Ecto neural progenitor cell (in vitro differentiated cells): Measurements from ENCODE around the gene PITX1.
"Not testable (repeated sequence)": the region's sequence is repeated elsewhere in the genome, so short reads cannot be mapped to it uniquely, and the experiment has no call there.

Experiments used
- DNase-seq: peaks from one replicate; pipeline ENCODE4 v3.0.0-alpha.2; 2018; ENCODE audit warnings: low spot score

The PITX1 gene

DNA sequence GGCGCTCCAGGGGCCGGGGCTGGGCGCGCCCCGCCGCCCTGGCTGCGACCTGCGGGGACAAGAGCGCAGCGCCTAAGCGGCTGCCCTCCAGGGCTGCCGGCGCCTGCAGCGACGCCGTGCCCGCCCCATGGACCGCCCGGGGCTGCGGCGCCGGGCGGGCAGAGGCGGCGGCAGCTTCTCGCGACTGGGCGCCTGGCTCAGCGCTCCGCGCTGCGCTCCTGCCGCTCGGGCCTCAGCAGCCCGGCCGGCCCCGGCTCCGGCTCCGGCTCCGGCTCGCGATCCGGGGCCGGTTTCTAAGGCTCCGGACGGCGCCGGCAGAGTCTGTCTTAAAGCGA is at the start of gene PITX1:
PITX1 (minus strand) TSS at position 328 of the 335 bp plus-strand sequence. CDS start 347 bp downstream, outside the sequence.
- no peak for DNase-seq

DNA sequence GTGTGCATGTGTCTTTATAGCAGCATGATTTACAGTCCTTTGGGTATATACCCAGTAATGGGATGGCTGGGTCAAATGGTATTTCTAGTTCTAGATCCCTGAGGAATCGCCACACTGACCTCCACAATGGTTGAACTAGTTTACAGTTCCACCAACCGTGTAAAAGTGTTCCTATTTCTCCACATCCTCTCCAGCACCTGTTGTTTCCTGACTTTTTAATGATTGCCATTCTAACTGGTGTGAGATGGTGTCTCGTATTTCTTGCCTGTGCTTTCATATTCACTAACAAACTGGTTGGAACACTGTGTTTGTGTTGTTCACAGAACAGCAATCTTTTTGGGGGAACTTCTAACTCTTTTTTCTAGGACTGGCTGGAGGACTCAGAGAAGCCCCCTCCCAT is 49.3 kb upstream of the PITX1 start:
- not testable (repeated sequence) for DNase-seq

DNA sequence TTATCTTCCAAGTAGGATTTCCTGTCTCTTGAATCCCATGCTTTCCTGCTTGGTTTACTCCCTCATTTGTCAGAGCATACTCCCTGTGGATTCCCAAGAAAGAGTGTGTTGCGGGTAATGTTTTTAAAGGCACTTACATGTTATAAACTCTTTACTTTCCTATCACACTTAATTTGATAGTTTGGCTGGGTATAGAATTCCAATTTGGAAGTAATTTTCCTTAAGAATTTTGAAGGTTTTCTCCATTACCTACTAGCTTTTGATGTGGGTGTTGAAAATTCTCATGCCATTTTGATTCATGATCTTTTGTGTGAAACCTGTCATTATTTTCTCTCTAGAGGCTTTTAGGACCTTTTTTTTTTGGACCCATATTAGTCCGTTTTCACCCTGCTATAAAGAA is 47.2 kb upstream of the PITX1 start:
- DNase-seq: no peak

GRCh38 chr5:135079760-135080159 is 45.7 kb upstream of the PITX1 start:
- DNase-seq: no peak

- DNase-seq: no peak
Observed at GRCh38 chr5:135079099-135079681, 45.2 kb upstream of the PITX1 start.

DNA sequence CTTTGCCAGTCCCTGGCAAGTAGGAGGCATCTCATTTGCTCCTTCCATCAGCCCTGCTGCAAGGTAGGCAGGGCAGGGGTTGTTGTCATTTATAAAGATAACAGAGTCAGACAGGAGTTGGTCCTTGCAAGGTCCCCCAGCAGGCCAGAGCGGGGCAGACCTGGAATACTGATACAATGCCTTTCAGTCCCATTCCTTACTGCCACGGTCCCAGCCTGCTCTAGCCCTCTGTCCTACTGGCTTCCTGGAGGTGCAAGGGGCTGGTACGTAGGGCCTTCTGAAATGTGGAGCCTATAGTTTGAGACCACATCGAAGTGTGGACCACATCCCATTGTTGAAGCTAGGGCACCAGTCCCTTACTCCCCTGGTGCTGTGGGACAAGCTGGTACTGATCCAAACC is 42.8 kb upstream of the PITX1 start:
- DNase-seq: no peak

- no peak for DNase-seq
Observed at GRCh38 chr5:135076051-135076491, 42.0 kb upstream of the PITX1 start.

DNA sequence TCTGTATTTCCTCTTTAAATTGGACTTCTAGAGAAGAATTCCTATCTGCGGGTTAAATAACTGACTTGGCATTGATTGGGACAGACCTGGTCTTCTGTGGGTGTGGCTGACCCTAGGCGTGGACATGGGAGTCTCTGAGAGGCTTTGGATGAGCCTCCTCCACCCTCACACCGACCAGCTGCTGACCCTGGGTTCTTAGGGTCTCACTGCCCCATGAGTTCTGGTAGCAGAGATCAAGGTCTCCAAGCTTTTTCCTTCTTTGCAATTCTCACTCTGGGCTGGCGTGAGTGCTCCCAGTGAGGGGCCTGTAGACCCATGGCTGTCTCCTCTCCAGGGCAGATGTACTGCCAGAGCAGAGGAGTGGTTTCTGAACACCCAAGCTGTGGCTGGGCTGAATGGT is 41.6 kb upstream of the PITX1 start:
- no peak for DNase-seq

GRCh38 chr5:135073761-135074345 is 39.8 kb upstream of the PITX1 start:
- no peak for DNase-seq

DNA sequence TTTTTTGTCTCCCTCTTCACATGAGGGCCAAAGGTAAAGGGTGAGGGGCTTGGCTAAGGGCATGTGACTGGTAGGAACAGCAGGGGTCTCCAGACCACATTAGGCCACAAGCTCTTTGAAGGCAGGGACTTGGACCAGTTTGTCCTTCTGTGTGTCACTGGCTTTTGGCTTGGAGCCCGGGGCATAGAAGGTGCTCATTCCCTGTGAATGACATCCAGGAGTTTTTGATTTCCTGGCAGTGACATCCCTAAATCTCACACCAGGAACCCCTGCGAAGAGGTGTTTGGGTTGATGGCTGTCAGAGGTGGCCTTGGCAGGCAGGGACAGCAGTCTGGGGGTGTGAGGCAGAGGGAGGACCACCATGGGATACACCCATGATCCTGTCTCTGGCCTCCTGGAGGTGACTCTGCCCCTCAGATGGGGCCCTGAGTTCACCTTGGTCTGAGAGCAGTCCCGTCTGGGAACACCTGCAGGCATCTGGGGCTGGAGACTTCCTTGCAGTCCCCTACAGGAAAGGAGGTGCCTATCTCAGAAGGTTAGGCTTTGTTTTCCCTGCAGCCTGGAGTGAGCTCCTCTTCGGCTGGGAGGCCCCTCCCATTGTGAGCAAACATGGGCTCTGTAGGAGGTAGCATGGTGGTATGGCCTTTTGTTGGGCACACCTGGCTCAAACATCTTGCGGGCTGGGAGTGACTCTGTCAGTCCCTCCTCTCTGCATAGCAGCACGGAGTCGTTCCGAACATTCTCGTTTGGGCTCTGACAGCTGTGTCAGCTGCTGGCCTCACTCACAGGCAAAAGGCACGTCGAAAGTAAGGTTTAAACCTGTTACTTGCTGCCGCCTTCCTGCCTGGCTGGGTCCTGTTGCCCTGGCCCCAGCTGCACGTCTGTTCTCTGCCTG is 38.6 kb upstream of the PITX1 start:
- no peak for DNase-seq

DNA sequence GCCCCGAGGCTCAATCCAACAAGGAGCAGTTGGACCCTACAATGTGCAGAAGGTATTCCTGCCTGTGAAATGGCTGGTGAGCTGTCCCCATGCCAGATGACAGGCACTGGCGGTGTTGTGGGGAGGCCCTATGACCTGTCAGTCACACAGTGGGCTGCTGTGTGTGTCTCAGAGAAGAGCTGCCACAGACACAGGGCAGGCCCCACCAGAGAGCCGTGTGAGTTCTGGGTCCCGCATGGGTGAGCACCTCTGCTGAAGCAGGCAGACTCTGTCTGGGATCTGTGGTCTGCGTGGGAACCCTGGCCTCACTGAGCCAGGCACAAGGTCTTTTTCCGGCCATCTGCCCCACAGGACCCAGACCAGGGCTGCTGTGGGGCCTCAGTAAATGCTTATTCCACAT is 37.3 kb upstream of the PITX1 start:
- DNase-seq: no peak

- no peak for DNase-seq
Observed at GRCh38 chr5:135069895-135070657, 36.0 kb upstream of the PITX1 start.

DNA sequence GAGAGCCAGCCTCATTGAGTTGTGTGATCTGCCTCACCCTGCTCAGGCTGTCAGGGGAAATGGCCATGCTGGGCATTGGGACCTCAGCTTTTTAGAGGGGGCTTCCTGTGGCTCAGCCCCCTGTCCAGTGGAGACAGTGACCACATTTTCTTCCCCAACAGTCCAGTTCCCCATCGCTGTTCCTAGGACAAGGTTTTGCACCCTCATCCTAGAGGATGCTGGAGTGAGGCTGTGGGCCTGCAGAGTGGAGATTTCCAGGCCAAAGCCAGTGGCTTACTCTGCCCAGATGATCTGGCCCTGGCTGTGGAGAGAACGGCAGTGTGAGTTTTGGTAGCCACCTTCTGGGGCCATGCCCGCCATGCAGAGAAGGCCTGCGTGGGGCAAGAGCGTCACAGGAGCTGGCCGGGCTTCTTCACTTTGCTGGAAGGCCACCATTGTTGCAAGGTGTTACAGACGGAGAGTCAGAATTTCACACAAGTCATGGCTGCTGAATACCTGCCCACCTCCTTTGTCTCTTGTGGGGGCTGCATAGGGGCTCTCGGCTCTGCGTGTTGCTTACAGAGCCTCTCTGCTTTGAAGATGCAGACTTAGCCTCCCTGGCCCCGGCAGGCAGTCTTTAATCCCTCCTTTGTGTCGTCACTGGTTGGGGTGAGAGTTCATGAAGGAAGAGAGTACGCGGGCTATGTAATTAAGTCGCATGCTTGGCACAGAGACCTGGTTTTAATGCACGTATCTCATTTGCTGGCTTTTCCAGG is 35.2 kb upstream of the PITX1 start:
- DNase-seq: peak; percentile 87

DNA sequence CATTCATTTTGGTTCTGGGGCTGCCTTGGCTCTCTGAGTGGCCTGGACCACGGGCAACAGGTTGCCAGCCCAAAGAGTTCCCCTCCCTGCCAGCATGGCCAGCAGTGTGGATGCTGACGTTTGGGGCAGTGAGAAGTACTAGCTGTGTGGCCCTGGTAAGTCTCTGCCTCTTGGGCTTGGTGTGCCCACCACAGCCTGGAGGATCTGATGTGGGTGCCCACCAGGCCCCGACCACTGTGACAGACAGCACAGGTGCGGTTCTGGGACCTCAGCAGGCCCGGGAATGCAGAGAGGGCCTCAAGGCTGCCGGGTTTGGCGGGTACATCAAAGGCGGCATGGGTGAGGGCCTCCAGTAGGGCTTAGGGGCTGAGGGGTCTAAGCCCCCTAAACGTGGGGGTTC is 33.6 kb upstream of the PITX1 start:
- no peak for DNase-seq

- DNase-seq: no peak
Observed at GRCh38 chr5:135066781-135067180, 32.8 kb upstream of the PITX1 start.

DNA sequence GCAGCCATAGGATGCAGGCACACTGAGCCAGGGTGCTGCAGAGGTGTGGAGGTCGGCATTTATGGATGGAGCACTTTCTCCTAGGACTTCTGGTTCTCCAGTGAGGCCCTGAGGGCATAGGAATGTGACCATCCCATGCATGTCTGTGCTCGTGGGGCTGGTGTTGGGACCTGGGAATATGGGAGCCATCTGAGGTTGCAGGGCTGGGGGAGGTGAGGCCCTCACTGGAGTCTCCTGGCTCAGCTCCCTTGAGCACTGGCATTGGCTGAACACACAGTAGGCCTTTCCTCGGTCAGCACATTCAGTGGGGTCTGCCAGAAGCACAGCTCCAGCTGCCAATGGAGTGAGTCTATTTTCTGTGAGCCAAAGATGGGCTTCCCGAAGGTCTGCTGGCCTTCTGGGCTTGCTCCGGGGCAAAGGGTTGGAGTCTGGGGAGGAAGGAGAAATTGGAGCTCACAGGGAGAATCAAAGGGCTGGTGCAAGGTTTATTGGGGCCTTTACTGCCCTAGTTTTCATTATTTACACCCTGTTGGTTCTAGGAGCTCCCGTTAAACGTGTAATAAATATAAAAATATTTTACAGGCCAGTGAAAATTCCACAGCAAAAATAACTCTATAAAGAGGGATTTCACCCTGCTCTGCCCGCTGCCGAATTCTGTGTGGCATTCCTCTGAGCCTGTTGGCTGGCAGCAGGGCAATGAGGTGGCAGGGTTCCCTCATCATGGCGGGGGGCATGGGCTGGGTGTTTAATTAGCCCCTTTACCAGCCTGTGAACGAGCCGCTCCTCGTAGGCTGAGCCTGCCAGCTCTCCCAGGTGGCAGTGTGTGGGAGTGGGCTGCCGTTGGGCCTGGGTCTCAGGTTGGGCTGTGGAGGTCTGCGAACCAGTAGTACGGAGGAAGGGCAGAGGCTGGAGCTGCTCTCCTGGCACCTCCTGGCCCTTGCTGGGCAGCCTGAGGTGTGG is 31.6 kb upstream of the PITX1 start:
- no peak for DNase-seq

- no peak for DNase-seq
Observed at GRCh38 chr5:135064235-135064570, 30.2 kb upstream of the PITX1 start.

DNA sequence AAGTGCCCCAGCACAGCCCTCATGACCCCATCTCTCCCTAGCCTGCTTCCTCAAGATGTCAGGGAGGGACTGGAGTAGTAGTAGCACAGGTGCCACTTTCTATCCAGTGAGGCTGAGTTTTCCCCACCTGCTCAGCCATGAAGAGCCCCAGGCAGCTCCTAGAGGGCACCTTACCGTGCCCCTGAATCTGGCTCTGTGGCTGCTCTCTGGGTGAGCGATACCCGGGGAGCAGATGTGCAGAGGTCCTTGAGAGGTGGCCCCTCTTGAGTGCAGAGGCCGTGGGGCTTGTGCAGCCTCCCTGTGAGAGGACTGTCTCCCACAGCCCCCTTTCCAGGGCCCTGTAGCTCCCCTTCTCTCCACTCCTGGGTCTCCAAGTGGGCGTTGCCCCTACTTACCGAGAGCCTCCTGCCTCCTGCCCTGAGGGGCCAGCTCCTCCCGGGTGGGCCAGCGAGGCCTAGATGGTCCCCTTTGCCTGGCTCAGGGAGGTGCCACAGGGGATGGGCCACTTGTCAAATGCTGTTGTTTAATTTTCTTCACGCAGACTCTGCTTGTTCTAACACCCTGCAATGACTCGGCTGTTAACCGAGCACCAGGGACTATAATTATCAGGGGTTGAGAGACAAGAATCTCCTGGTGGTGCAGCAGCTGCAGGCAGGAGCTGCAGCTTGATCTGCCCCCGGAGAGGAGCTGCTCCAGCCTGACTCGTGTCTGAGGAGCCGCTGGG is 29.6 kb upstream of the PITX1 start:
- no peak for DNase-seq

GRCh38 chr5:135063056-135063445 is 29.0 kb upstream of the PITX1 start:
- DNase-seq: no peak
